CMK (cell line): ENCODE measurements around the gene TNK1.

ENCODE experiments used
- DNase-seq: peaks from one replicate; pipeline ENCODE4 v3.0.0-alpha.2; 2010; ENCODE audit warnings: low read depth

Gene TNK1

GRCh38 chr17:7411427-7411750, 30.5 kb downstream of the TNK1 start:
- no peak for DNase-seq

- DNase-seq, result no peak
Measured at GRCh38 chr17:7413346-7413985, 32.6 kb downstream of the TNK1 start.

GRCh38 chr17:7414837-7415236, 33.9 kb downstream of the TNK1 start:
- no peak for DNase-seq

GRCh38 chr17:7415784-7416183, 34.9 kb downstream of the TNK1 start:
- no peak for DNase-seq

GRCh38 chr17:7416323-7416722, 35.4 kb downstream of the TNK1 start:
- DNase-seq, result no peak

GRCh38 chr17:7417056-7417655, 36.3 kb downstream of the TNK1 start:
- no peak for DNase-seq

GRCh38 chr17:7418472-7419152, 37.7 kb downstream of the TNK1 start:
- DNase-seq, result no peak

GRCh38 chr17:7419819-7420610, 39.1 kb downstream of the TNK1 start, which contains the start of gene SPEM1:
Gene SPEM1, plus strand, starts transcription at chr17:7420324. Its CDS starts 61 bp downstream, at chr17:7420385.
- DNase-seq, result no peak

GRCh38 chr17:7421186-7421585, 40.3 kb downstream of the TNK1 start:
- DNase-seq, result no peak

GRCh38 chr17:7423679-7424078, 42.8 kb downstream of the TNK1 start:
- no peak for DNase-seq

GRCh38 chr17:7425316-7425715, 44.4 kb downstream of the TNK1 start, which contains the start of gene SPEM2:
Gene SPEM2, plus strand, starts transcription at chr17:7425616. Its CDS starts 73 bp downstream, at chr17:7425689.
- no peak for DNase-seq

GRCh38 chr17:7425756-7426155, 44.9 kb downstream of the TNK1 start:
- no peak for DNase-seq

GRCh38 chr17:7426203-7426863, 45.4 kb downstream of the TNK1 start:
- DNase-seq, result no peak

GRCh38 chr17:7426896-7427489, 46.1 kb downstream of the TNK1 start:
- DNase-seq, result no peak

- no peak for DNase-seq
Measured at GRCh38 chr17:7427549-7427948, 46.7 kb downstream of the TNK1 start.

GRCh38 chr17:7428557-7428956, 47.7 kb downstream of the TNK1 start, which contains the start of gene SPEM3:
Gene SPEM3, plus strand, starts transcription at chr17:7428857. Its CDS starts 46 bp downstream, at chr17:7428903.
- no peak for DNase-seq

GRCh38 chr17:7429722-7430121, 48.8 kb downstream of the TNK1 start:
- no peak for DNase-seq

GRCh38 chr17:7431231-7431630, 50.3 kb downstream of the TNK1 start:
- DNase-seq, result no peak

GRCh38 chr17:7432296-7432695, 51.4 kb downstream of the TNK1 start:
- DNase-seq, result no peak

GRCh38 chr17:7435676-7436555, 55.0 kb downstream of the TNK1 start:
- no peak for DNase-seq
